ENCODE results near the gene TMEM171.

The TMEM171 gene, protein sequence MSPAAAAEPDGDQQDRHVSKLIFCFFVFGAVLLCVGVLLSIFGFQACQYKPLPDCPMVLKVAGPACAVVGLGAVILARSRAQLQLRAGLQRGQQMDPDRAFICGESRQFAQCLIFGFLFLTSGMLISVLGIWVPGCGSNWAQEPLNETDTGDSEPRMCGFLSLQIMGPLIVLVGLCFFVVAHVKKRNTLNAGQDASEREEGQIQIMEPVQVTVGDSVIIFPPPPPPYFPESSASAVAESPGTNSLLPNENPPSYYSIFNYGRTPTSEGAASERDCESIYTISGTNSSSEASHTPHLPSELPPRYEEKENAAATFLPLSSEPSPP

DNA sequence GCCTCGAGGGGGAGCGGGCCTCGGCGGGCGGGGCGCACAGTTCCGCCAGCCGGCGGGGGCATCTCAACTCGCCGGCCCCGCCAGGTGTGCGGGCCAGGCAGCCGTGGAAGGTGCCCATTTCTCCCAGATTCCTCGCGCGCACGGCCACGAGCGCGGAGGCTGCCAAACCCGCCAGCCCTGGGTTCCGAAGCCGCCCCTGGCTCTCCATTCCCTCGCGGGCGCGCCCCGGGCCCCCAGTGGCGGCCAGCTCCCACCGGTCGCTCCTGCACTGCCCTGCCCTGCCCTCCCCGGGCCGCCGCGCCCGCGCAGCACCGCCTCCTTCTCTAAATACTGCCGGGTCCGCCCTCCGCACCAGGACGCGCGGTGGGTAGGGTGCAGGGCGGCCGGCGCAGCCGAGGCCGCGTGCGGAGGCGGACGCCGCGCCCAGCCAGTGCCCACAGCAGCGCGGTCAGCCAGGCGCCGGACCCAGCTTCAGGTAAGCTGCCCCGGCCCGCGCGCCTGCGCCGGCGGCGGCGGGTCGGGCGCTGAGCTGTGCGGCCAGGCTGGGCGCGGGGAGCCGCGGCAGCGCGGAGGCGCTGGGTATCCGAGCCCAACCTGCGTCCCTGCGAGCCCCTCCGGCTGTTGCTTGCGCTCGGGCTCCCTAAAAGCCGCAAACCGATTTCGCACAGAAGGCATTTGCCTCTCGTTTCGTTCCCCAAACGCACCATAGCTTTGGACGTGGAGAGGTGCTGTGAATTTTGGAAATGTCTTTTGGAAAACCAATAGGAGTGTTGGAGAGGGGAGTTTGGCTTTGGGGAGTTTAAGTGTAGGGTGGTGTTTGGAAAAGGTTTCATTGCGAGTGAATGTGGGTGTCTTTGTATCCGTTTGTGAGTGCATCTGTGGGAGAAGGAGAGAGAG, at the start of gene TMEM171:
TMEM171 (plus strand) TSS at position 354 of the 897 bp plus-strand sequence. CDS start 2,799 bp downstream, outside the sequence.
- TF ChIP-seq, protein P1, sequence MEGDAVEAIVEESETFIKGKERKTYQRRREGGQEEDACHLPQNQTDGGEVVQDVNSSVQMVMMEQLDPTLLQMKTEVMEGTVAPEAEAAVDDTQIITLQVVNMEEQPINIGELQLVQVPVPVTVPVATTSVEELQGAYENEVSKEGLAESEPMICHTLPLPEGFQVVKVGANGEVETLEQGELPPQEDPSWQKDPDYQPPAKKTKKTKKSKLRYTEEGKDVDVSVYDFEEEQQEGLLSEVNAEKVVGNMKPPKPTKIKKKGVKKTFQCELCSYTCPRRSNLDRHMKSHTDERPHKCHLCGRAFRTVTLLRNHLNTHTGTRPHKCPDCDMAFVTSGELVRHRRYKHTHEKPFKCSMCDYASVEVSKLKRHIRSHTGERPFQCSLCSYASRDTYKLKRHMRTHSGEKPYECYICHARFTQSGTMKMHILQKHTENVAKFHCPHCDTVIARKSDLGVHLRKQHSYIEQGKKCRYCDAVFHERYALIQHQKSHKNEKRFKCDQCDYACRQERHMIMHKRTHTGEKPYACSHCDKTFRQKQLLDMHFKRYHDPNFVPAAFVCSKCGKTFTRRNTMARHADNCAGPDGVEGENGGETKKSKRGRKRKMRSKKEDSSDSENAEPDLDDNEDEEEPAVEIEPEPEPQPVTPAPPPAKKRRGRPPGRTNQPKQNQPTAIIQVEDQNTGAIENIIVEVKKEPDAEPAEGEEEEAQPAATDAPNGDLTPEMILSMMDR (IDR thresholded peaks at IDR 0.05; ENCODE audit: low read length, missing control alignments): no peak
- DNase-seq (ENCODE audit: low read depth): peak; percentile 37
- peak within 1 kb of the TSS; percentile 74 for H3K4me3 ChIP-seq (replicated peaks; ENCODE audit: low read depth, low read length)

DNA sequence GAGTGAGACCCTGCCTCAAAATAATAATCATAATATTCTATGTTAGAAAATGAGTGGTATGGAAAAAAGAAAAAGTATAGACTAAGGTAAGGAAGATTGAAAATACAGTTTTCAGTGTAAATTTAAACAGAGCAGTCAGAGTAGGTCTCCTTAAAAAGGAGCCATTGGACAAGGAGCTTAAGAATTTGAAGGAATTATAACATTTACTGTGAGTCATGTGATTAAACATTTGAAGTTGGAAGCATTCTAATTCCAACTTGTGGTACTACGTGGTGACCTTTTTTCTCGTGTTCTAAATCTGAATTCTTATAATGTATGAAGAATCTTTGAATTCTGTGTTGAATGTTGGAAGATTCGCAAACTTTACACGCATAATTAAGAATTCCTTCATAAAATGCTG, 39.3 kb upstream of the TMEM171 start:
- no peak for DNase-seq (ENCODE audit: low read depth)
- TF ChIP-seq, protein P1 (IDR thresholded peaks at IDR 0.05; ENCODE audit: low read length, missing control alignments): no peak
- no peak overlapping the region for H3K4me3 ChIP-seq (replicated peaks; ENCODE audit: low read depth, low read length)

DNA sequence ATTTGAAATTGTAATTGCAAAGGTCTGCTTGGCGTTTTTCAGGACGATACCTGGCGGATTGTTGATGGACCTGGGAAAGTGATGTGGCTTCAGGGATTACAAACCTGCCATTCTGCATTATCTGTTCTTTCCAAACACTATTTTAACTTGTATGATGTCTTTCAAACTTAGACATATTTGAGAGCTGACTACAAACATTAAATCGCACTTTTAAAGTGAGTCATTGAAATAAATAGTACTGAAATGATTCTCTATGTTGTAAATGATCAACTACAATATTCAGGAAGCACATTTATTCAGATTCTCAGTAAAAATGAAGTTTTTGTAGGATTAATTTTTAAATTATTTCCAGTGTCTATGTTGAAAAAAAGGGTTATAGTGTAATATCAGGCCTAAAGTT, 32.3 kb upstream of the TMEM171 start:
- H3K4me3 ChIP-seq (replicated peaks; ENCODE audit: low read depth, low read length): no peak overlapping the region
- TF ChIP-seq, protein P1 (IDR thresholded peaks at IDR 0.05; ENCODE audit: low read length, missing control alignments): no peak
- DNase-seq (ENCODE audit: low read depth): no peak

DNA sequence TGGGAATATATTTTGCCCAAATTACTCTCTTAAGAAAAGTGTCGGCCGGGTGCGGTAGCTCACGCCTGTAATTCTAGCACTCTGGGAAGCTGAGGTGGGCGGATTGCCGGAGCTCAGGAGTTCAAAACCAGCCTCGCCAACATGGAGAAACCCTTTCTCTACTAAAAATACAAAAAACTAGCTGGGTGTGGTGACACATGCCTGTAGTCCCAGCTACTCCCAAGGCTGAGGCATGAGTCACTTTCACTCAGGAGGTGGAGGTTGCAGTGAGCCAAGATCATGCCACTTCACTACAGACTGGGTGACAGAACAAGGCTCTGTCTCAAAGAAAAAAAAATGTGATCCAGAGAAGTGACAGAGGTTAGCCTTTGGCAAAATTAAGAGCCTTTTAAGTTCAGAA, 26.4 kb upstream of the TMEM171 start:
- DNase-seq (ENCODE audit: low read depth): peak; percentile 59
- no peak overlapping the region for H3K4me3 ChIP-seq (replicated peaks; ENCODE audit: low read depth, low read length)
- TF ChIP-seq, protein P1 (IDR thresholded peaks at IDR 0.05; ENCODE audit: low read length, missing control alignments): no peak

DNA sequence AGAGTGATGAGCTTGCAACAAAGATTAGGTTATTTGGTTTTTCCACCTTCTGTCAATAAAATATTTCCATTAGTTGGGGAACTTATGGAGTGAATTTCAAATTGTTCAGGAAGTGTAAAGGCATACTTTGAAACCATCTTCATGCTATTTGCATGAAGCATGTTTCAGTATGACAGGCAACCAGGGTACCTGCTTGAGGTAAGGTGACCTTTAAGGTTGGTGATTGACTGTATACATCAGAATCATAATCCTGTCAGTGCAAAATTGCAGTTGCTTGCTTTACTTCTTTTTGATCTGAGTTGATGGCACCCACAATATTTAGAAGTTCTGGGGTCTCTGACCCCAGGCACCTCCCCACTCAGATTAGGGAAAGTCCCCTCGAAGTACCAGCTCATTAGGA, 26.0 kb upstream of the TMEM171 start:
- no peak for DNase-seq (ENCODE audit: low read depth)
- TF ChIP-seq, protein P1 (IDR thresholded peaks at IDR 0.05; ENCODE audit: low read length, missing control alignments): no peak
- H3K4me3 ChIP-seq (replicated peaks; ENCODE audit: low read depth, low read length): no peak overlapping the region

DNA sequence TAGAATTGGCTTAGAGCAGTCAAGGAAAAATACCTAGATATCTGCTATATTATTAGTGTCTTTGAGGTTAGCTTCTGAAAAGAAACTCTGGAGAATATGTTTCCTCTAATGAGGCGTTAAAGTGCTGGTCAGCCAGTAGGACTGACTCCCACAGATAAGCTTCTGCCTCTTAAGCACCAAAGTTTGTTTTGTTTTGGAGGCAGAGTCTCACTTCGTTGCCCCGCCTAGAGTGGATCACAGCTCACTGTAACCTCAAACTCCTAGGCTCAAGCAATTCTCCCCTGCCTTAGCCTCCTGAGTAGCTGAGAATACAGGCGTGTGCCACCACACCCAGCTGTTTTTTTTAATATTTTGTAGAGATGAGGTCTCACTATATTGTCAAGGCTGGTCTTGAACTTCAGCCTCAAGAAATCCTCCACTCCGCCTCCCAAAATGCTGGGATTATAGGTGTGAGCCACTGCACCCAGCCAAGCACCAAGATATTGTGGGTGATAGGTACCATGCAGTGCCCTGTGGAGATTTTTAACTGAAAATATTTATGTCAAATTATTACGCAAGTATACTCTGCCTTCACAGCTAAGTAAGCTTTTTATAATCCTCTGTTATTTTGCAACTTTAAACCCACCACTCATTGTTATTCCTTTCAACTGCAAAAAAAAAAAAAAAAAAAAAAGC, 24.7 kb upstream of the TMEM171 start:
- TF ChIP-seq, protein P1 (IDR thresholded peaks at IDR 0.05; ENCODE audit: low read length, missing control alignments): no peak
- no peak for DNase-seq (ENCODE audit: low read depth)
- no peak overlapping the region for H3K4me3 ChIP-seq (replicated peaks; ENCODE audit: low read depth, low read length)

All from fibroblast of pulmonary artery (primary cell).